GM18502 (cell line): Measurements from ENCODE around the gene MRPL37.

Experiments
- ATAC-seq: cut with Tn5 transposase; IDR thresholded peaks from one replicate; pipeline ENCODE4 v1.9.1; 2021; ENCODE audit warnings: mild to moderate bottlenecking; ENCODE audit not compliant: unreplicated experiment, poor library complexity

Gene MRPL37

GRCh38 chr1:54238353-54239034 lies 38.5 kb downstream of the MRPL37 start:
- no peak for ATAC-seq

GRCh38 chr1:54239035-54239383 lies 39.0 kb downstream of the MRPL37 start:
- ATAC-seq: no peak

GRCh38 chr1:54239631-54240031 lies 39.7 kb downstream of the MRPL37 start:
- no peak for ATAC-seq

- ATAC-seq: no peak
These were observed 40.9 kb downstream of the MRPL37 start for GRCh38 chr1:54240741-54241335.

GRCh38 chr1:54241364-54241763 lies 41.4 kb downstream of the MRPL37 start:
- no peak for ATAC-seq

- ATAC-seq: no peak
These were observed 43.1 kb downstream of the MRPL37 start for GRCh38 chr1:54243022-54243421.

GRCh38 chr1:54244655-54245054 lies 44.7 kb downstream of the MRPL37 start:
- ATAC-seq: no peak

- no peak for ATAC-seq
These were observed 45.5 kb downstream of the MRPL37 start for GRCh38 chr1:54245501-54245900.

GRCh38 chr1:54246116-54246721 lies 46.3 kb downstream of the MRPL37 start:
- no peak for ATAC-seq

GRCh38 chr1:54247863-54248515 lies 48.0 kb downstream of the MRPL37 start:
- no peak for ATAC-seq

GRCh38 chr1:54248966-54249365 lies 49.0 kb downstream of the MRPL37 start:
- no peak for ATAC-seq

- ATAC-seq: no peak
These were observed 50.0 kb downstream of the MRPL37 start for GRCh38 chr1:54249819-54250435.

- no peak for ATAC-seq
These were observed 50.7 kb downstream of the MRPL37 start for GRCh38 chr1:54250670-54251069.

- ATAC-seq: no peak
These were observed 52.5 kb downstream of the MRPL37 start for GRCh38 chr1:54252371-54252936.

- no peak for ATAC-seq
These were observed 53.5 kb downstream of the MRPL37 start for GRCh38 chr1:54253480-54253879.

GRCh38 chr1:54254055-54254454 lies 54.1 kb downstream of the MRPL37 start:
- ATAC-seq: no peak

GRCh38 chr1:54255026-54255702 lies 55.2 kb downstream of the MRPL37 start:
- no peak for ATAC-seq

- no peak for ATAC-seq
These were observed 56.8 kb downstream of the MRPL37 start for GRCh38 chr1:54256522-54257345.

- no peak for ATAC-seq
These were observed 57.3 kb downstream of the MRPL37 start for GRCh38 chr1:54257346-54257620.

- no peak for ATAC-seq
These were observed 57.9 kb downstream of the MRPL37 start for GRCh38 chr1:54257876-54258275.
